Germinal center (tissue), 1 donor: ENCODE measurements around the gene MEX3D.
"Not testable (repeated sequence)": the region's sequence is repeated elsewhere in the genome, so short reads cannot be mapped to it uniquely, and the experiment has no call there.

ENCODE experiments used
- DNase-seq: peaks from one replicate; pipeline ENCODE4 v3.0.0; 2012; ENCODE audit warnings: mixed read lengths, low spot score

MEX3D gene

DNA sequence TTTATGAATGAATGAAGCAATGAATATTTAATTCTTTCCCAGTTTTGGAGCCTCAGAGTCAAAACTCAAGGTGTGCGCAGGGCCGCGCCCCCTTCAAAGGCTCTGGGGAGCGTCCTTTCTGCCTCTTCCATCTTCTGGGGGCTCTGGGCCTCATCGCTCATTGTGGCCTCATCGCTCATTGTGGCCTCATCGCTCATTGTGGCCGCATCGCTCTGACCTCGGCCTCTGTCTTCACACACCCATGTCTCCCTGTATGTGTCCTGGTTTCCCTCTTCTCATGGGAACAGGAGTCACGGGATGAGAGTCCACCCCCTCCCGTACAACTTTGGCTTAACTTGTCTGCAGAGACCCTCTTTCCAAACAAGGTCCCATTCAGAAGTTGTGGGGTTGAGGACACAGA is 3.2 kb upstream of the MEX3D start:
- no peak for DNase-seq

DNA sequence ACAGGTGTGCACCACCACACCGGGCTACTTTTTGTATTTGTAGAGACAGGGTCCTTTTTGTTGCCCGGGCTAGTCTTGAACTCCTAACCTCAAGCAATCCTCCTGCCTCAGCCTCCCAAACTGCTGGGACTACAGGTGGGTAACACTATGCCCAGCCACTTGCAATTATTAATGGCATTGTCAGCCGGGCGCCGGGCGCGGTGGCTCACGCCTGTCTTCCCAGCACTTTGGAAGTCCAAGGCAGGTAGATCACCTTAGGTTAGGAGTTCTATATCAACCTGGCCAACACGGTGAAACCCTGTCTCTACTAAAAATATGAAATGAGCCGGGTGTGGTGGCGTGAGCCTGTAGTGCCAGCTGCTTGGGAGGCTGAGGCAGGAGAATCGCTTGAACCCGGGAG is 2.7 kb upstream of the MEX3D start:
- no peak for DNase-seq

- no peak for DNase-seq
These were observed 1.9 kb upstream of the MEX3D start for GRCh38 chr19:1569997-1570396.

GRCh38 chr19:1567848-1568227 is 287 bp downstream of the MEX3D start:
- DNase-seq, result no peak

DNA sequence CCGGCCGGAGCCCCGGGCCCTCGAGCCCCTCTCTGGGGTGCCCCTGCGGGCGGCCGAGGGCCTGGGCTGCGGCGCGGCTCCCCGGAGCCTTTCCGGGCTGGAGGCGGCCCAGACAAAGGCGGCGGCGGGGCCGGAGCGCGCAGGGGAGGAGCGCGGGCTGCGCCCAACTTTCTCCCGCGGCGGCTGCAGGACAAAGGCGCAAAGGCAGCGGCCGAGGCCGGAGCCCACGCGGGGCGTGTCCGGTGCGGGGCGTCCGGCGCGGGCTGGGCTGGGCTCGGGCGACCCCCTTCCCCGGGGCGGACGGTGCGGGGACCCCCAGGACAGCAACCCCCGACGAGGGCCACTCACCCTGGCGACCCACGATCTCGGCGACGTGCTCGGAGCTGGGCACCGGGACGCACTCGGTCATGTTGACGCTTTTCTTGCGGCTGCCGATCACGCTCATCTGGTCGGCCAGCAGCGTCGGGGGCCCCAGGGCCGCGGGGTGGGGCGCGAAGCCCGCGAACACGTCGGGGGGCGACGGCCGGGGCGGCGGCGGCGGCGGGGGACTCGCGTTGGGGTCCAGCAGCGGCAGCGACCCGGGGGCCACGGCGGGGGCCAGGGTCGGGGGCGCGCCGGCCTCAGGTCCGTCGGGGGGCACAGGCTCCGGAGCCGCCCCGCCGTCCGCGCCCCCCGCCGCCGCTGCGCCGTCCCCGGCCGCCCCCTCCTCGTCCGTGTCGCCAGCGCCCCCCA is 843 bp downstream of the MEX3D start:
- DNase-seq, result no peak

- DNase-seq, result no peak
These were observed 1.6 kb downstream of the MEX3D start for GRCh38 chr19:1566392-1567115.

DNA sequence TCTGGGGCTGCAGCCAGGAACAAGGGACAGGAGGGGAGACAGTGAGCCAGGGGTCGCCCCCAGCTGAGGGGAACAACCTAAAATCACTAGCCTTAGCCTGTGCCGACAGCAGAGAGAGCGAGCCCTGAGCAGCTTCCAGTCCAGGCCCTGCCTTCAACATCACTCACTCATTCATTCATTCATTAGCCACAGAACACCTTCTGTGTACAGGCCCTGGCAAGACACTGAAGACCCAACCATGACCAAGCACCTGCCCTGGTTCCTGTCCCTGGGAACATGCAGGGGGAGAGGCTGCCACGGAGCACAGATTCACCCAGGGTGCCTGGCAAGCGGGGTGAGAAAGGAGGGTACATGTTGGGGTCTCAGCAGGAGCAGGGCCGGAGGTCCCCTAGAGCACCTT is 4.9 kb downstream of the MEX3D start:
- DNase-seq, result no peak

GRCh38 chr19:1561236-1561842 is 6.8 kb downstream of the MEX3D start:
- DNase-seq, result no peak

GRCh38 chr19:1560286-1560882 is 7.7 kb downstream of the MEX3D start:
- no peak for DNase-seq

GRCh38 chr19:1558552-1558951 is 9.6 kb downstream of the MEX3D start:
- DNase-seq, result no peak

DNA sequence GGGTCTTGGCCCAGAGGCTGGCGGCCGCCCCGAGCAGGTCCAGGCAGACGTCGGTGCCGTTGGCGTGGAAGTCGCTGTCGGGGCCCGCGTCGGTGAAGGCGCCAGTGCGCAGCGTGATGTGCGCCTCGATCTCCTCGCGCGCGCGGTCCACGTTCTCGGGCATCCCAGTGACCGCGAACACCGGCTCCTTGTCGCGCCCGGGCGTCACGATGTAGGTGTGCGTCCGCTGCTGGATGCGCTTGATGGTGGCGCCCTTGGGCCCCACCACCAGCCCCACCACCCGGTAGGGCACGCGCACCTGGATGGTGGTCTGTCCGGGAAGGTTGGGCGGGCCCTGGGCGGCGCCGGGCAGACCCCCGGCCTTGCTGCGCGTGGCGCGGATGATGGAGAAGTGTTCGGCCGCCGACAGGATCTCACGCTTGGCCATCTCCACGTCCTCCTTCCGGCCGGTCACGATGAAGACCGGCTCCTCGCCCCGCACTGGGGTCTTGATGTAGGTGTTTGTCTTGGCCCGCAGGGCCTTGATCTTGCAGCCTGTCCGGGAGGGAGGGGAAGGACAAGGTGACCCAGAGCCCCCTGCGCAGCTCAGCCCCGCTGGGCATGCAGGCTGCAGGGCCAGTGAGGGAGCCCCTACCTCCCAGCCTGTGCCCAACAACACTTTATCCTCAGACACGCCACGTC is 11.6 kb downstream of the MEX3D start:
- no peak for DNase-seq

DNA sequence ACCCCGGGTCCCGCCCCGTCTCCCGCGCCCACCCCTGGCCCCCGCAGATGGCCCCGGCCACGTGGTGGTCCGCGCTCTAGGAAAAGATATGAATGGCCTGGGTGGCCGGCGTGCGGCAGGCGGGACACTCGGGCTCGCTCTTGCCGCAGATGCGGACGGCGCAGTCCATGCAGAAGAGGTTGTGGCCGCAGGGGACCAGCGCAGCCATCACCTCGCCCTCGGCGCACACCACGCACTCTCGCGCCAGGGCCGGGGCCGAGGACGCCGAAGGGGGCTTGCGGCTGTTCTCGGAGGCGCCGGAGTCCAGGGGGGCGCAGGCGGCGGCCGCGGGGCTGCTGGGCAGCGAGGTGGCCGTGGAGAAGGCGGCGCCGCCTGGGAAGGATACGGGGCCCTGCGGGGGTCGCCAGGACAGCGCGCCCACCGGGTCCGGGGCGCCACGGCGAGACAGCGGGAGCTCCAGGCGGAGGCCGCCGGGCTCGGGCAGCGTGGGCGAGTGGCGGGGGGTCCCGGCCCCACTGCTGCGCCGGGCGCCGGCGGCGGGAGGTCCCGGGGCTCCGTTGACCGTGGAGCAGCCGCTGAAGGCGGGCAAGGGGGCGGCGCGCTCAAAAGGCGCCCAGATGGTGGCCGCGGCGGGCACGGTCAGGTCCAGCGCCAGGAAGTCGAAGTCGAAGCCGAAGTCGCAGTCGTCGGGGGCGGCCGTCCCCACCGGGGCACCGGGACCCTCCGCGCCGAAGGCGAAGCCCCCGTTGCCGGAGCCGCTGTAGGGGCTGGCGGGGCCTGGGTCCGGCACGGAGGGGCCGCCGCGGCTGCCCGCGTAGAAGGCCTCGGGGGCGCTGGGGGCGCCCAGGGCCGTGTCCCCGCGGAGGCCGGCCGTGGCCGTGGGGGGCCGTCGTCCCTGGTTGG is 12.4 kb downstream of the MEX3D start:
- no peak for DNase-seq

GRCh38 chr19:1554968-1555367 is 13.2 kb downstream of the MEX3D start:
- DNase-seq, result no peak

- DNase-seq, result no peak
These were observed 14.7 kb downstream of the MEX3D start for GRCh38 chr19:1553415-1553814.

- DNase-seq, result no peak
These were observed 16.8 kb downstream of the MEX3D start for GRCh38 chr19:1551068-1552040.

DNA sequence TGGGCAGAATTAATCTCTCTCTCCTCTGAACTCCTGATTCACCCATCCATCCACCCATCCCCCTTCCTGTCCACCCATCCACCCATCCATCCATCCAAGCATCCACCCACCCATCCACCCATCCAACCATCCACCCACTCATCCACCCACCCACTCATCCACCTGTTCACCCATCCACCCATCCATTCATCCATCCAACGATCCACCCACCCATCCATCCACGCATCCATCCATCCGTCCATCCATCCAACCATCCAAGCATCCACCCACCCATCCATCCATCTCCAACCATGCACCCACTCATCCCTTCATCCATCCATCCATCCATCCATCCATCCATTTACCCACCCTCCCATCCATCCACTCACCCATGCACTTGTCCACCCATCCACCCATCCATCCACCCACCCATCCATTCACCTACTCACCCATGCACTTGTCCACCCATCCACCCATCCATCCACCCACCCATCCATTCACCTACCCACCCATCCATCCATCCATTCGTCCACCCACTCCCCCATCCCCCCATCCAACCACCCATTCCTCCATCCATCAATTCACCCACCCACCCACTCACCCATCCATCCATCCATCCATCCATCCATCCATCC is 18.7 kb downstream of the MEX3D start:
- DNase-seq, result no peak

DNA sequence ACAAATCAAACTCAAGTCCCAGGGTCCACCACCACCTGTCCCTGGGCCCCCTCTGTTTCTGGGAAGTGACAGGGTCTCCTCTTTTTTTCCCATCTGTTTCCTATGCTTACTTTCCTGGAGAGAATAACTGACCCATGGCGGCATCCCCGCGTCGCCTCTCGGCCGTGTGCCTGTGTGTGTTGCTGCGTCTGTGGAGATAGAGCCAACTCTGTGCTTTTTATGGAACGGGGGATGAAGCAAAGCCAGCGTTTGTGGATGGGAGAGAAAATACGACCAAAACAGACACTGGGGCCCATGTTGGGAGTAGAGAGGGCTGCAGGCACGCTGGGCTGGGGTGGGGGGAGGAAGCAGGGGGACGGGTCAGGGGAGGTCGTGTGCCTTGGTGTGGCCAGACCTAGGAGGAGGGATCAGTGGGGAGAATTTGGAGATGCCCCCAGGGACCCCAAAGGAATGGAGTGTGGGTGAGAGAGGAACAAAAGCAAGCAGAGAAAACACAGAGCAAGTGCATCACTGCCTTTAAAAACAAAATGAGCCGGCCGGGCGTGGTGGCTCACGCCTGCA is 27.7 kb downstream of the MEX3D start:
- DNase-seq, result no peak

DNA sequence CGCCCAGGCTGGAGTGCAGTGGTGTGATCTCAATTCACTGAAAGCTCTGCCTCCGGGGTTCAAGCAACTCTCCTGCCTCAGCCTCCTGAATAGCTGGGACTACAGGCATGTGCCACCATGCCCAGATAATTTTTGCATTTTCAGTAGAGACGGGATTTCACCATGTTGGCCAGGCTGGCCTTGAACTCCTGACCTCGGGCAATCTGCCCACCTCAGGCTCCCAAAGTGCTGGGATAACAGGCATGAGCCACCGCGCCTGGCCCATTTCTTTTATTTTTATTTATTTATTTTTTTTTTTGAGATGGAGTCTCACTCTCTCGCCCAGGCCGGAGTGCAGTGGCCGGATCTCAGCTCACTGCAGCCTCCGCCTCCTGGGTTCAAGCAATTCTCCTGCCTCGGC is 28.4 kb downstream of the MEX3D start:
- not testable (repeated sequence) for DNase-seq

- DNase-seq, result no peak
These were observed 29.1 kb downstream of the MEX3D start for GRCh38 chr19:1538978-1539377.
